HEK293 (cell line): ENCODE measurements around the gene PARD3.

ENCODE experiments used
- ATF2 ChIP-seq: fragments of 450-650 bp; formaldehyde crosslinking; IDR thresholded peaks from 2 replicates; pipeline ENCODE4 v1.5.1; 2016; ENCODE audit warnings: missing biosample characterization, missing genetic modification characterization, low read depth
- BCL11A ChIP-seq: fragments of 450-650 bp; formaldehyde crosslinking; IDR thresholded peaks from 2 replicates; pipeline ENCODE4 v1.5.1; 2016; ENCODE audit warnings: low read depth, missing biosample characterization, missing genetic modification characterization
- GLI2 ChIP-seq: fragments of 450-650 bp; formaldehyde crosslinking; IDR thresholded peaks from 2 replicates; pipeline ENCODE4; 2017; ENCODE audit warnings: missing biosample characterization, missing genetic modification characterization, low read depth, borderline replicate concordance
- PRDM2 ChIP-seq: fragments of 450-650 bp; formaldehyde crosslinking; IDR thresholded peaks from 2 replicates; pipeline ENCODE4 v1.5.1; 2016; ENCODE audit warnings: missing biosample characterization, missing genetic modification characterization, borderline replicate concordance
- PRDM4 ChIP-seq: fragments of 450-650 bp; formaldehyde crosslinking; IDR thresholded peaks from 2 replicates; pipeline ENCODE4 v1.5.1; 2017; ENCODE audit warnings: missing biosample characterization, missing genetic modification characterization
- TSHZ1 ChIP-seq: fragments of 450-650 bp; formaldehyde crosslinking; IDR thresholded peaks from 2 replicates; pipeline ENCODE4 v1.5.1; 2016; ENCODE audit warnings: missing biosample characterization, missing genetic modification characterization, borderline replicate concordance
- ZBTB1 ChIP-seq: fragments of 450-650 bp; formaldehyde crosslinking; IDR thresholded peaks from 2 replicates; pipeline ENCODE4 v1.5.1; 2016; ENCODE audit warnings: missing biosample characterization, missing genetic modification characterization
- ZNF121 ChIP-seq: fragments of 450-650 bp; formaldehyde crosslinking; IDR thresholded peaks from 2 replicates; pipeline ENCODE4 v1.5.1; 2016; ENCODE audit warnings: missing biosample characterization, missing genetic modification characterization
- ZNF16 ChIP-seq: fragments of 450-650 bp; formaldehyde crosslinking; IDR thresholded peaks from 2 replicates; pipeline ENCODE4 v1.5.1; 2016; ENCODE audit warnings: low read depth, missing biosample characterization, missing genetic modification characterization
- ZNF335 ChIP-seq: fragments of 450-650 bp; formaldehyde crosslinking; conservative IDR thresholded peaks from 2 replicates; pipeline ENCODE4 v1.5.1; 2016; ENCODE audit warnings: missing biosample characterization, missing genetic modification characterization
- ZNF350 ChIP-seq: fragments of 450-650 bp; formaldehyde crosslinking; IDR thresholded peaks from 2 replicates; pipeline ENCODE4 v1.5.0; 2017; ENCODE audit warnings: missing biosample characterization, mild to moderate bottlenecking, missing genetic modification characterization
- ZNF423 ChIP-seq: fragments of 450-650 bp; formaldehyde crosslinking; IDR thresholded peaks from 2 replicates; pipeline ENCODE4 v1.5.1; 2016; ENCODE audit warnings: missing biosample characterization, missing genetic modification characterization
- ZNF513 ChIP-seq: fragments of 450-650 bp; IDR thresholded peaks from 2 replicates; pipeline ENCODE4 v1.5.1; 2018; ENCODE audit warnings: missing biosample characterization, missing genetic modification characterization
- ZNF548 ChIP-seq: fragments of 450-650 bp; formaldehyde crosslinking; IDR thresholded peaks from 2 replicates; pipeline ENCODE4 v1.5.1; 2016; ENCODE audit warnings: missing biosample characterization, missing genetic modification characterization
- ZNF571 ChIP-seq: fragments of 450-650 bp; formaldehyde crosslinking; IDR thresholded peaks from 2 replicates; pipeline ENCODE4 v1.5.0; 2017; ENCODE audit warnings: missing biosample characterization, missing genetic modification characterization
- ZNF626 ChIP-seq: fragments of 450-650 bp; sonication (Bioruptor Pico); formaldehyde crosslinking; IDR thresholded peaks from 2 replicates; pipeline ENCODE4 v1.5.1; 2018; ENCODE audit warnings: missing biosample characterization, missing genetic modification characterization, inconsistent platforms
- ZNF654 ChIP-seq: fragments of 450-650 bp; formaldehyde crosslinking; IDR thresholded peaks from 2 replicates; pipeline ENCODE4 v1.5.1; 2016; ENCODE audit warnings: low read depth, missing biosample characterization, missing genetic modification characterization
- ZNF670 ChIP-seq: fragments of 450-650 bp; formaldehyde crosslinking; IDR thresholded peaks from 2 replicates; pipeline ENCODE4 v1.5.1; 2016; ENCODE audit warnings: missing biosample characterization, missing genetic modification characterization, low read depth
- ZNF785 ChIP-seq: fragments of 450-650 bp; formaldehyde crosslinking; IDR thresholded peaks from 2 replicates; pipeline ENCODE4 v1.5.1; 2016; ENCODE audit warnings: missing biosample characterization, missing genetic modification characterization

The PARD3 gene

GRCh38 chr10:34320265-34320664 lies 494.8 kb downstream of the PARD3 start (continued):
- TF ChIP-seq PRDM4 (tag by site-specific recombination) (peak; percentile 89), ZNF335 (tag by site-specific recombination) (no peak), ZBTB1 (tag by site-specific recombination) (0 out of 2 replicates have a peak, but pooled peaks have one; percentile 22), ATF2 (tag by site-specific recombination) (peak; percentile 48; the same call in 1 of the 2 replicates), ZNF423 (tag by site-specific recombination) (no peak), ZNF670 (tag by site-specific recombination) (no peak), ZNF785 (no peak), ZNF16 (tag by site-specific recombination) (no peak), ZNF571 (no peak), PRDM2 (tag by site-specific recombination) (no peak), ZNF626 (tag by site-specific recombination) (no peak), ZNF121 (tag by site-specific recombination) (no peak), ZNF350 (tag by site-specific recombination) (no peak), ZNF548 (tag by site-specific recombination) (no peak), TSHZ1 (tag by site-specific recombination) (peak; percentile 94), ZNF513 (0 out of 2 replicates have a peak, but pooled peaks have one; percentile 26), GLI2 (tag by site-specific recombination) (peak; percentile 88; the same call in 1 of the 2 replicates), ZNF654 (tag by site-specific recombination) (no peak), BCL11A (tag by site-specific recombination) (peak; percentile 95)
